Activated CD4-positive, alpha-beta T cell treated with anti-CD3 and anti-CD28 coated beads, Interleukin-2, amount 50 U/mL, for 1 hour (primary cell): ENCODE data around the gene BEST1.
"Not testable (repeated sequence)": the region's sequence is repeated elsewhere in the genome, so short reads cannot be mapped to it uniquely, and the experiment has no call there.

Source experiments
- DNase-seq: peaks from one replicate; pipeline ENCODE4 v3.0.0-alpha.2; 2020

BEST1 gene

DNA sequence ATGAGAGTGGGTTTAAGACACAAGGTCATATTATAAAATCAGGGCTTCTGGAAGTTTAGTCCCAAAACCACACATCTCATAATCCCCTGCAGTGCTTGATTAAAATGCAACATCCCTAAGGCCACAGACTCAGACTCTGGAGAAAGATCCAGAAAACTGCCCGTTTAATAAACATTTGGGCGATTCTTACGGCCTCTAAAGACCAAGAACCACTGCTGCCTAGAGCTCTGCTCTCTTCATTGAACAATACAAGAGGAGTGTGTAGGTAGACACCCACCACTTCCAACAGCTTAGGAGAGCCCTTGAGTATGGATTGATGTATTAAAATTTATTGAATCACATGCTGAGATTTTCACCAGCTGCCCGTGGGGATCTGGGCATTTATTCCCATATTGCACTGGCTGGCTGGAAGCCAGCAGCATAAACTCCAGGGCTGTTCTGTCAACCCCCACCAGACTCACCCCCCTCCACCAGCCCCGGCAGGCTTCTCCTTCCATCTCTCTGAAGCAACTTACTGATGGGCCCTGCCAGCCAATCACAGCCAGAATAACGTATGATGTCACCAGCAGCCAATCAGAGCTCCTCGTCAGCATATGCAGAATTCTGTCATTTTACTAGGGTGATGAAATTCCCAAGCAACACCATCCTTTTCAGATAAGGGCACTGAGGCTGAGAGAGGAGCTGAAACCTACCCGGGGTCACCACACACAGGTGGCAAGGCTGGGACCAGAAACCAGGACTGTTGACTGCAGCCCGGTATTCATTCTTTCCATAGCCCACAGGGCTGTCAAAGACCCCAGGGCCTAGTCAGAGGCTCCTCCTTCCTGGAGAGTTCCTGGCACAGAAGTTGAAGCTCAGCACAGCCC is 749 bp upstream of the BEST1 start:
- DNase-seq = no peak

GRCh38 chr11:61951484-61952135 is 1.5 kb downstream of the BEST1 start:
- no peak for DNase-seq

- no peak for DNase-seq
Measured at GRCh38 chr11:61952882-61953281, 2.7 kb downstream of the BEST1 start.

DNA sequence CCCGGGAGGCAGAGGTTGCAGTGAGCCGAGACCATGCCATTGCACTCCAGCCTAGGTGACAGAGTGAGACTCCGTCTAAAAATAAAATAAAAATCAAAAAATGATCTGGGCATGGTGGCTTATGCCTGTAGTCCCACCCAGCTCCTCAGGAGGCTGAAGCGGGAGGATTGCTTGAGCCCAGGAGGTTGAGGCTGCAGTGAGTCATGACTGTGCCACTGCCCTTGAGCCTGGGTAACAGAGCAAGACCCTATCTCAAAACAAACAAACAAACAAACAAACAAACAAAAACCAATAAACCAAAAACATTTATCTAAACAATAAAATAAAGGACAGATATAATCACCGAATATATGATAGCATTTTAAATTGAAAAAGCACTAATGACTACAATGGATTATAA is 3.5 kb downstream of the BEST1 start:
- not testable (repeated sequence) for DNase-seq

DNA sequence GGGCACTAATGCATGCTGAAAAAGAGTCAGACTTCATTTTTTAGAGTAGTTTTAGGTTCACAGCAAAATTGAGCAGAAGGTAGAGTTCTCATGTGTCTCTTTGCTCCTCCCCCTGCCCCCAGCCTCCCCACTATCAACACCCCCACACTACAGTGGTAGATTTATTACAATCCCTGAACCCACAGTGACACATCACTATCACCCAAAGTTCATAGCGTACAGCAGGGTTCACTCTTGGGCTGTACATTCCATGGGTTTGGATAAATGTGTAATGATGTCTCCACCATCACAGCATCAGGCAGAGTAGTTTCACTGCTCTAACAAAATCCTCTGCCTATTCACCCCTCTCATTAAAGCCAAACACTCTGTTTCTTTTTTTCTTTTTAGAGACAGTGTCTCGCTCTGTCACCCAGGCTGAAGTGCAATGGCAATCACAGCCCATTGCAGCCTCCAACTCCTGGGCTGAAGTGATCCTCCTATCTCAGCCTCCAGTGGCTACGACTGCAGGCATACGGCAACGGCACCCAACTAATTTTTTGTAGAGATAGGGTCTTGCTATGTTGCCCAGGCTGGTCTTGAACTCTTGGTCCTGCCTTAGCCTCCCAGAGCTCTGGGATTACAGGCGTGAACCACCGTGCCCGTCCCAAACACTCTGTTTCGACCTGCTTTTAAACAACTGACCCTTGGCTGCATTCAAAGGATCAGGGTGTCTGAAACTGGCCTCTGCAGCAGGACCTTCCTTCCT is 4.1 kb downstream of the BEST1 start:
- no peak for DNase-seq

DNA sequence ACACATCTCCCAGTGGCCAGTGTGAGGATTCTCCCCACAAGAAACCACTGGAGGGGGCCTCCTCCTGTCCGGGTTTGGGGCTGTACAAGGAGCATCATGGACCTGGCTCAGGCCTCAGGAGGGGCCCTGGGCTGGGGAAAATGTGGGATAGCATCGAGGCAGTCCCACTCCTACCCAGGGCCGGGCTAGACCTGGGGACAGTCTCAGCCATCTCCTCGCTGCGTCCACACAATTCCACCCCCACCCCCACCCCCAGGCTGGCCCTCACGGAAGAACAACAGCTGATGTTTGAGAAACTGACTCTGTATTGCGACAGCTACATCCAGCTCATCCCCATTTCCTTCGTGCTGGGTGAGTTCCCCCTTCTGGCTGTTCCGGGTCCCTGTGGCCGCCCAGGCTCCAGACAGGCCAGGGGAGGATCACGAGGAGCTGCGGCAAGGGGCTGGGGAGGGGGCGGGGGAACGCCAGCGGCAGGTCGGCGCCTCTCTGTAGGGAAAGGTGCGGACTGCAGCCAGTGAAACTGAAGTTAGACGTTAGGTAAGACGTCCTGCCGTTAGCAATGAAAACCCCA is 4.8 kb downstream of the BEST1 start:
- DNase-seq = no peak

DNA sequence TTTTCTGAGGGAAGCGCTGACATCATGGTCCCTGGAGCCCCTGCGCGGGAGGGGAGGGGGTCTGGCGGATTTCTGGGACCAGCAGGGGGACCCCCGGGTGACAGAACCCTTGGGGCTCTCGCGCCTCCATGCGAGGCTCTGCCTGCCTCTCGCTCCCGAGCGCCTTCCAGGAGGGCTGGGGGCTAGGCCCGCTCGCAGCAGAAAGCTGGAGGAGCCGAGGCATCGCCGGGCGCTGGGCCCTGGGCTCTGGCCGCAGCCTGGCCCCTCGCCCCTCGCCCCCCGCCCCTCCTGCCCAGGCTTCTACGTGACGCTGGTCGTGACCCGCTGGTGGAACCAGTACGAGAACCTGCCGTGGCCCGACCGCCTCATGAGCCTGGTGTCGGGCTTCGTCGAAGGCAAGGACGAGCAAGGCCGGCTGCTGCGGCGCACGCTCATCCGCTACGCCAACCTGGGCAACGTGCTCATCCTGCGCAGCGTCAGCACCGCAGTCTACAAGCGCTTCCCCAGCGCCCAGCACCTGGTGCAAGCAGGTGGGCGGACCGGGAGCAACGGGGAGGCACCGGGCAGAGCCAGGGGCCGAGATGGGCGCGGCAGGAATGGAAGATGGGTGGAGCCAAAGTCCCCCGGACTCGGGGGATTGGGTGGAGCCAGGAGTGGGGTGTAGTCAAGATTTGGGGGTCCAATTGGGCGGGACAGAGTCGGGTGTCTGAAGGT is 5.4 kb downstream of the BEST1 start:
- peak; percentile 27 for DNase-seq

- DNase-seq = no peak
Measured at GRCh38 chr11:61956191-61957020, 6.3 kb downstream of the BEST1 start.

DNA sequence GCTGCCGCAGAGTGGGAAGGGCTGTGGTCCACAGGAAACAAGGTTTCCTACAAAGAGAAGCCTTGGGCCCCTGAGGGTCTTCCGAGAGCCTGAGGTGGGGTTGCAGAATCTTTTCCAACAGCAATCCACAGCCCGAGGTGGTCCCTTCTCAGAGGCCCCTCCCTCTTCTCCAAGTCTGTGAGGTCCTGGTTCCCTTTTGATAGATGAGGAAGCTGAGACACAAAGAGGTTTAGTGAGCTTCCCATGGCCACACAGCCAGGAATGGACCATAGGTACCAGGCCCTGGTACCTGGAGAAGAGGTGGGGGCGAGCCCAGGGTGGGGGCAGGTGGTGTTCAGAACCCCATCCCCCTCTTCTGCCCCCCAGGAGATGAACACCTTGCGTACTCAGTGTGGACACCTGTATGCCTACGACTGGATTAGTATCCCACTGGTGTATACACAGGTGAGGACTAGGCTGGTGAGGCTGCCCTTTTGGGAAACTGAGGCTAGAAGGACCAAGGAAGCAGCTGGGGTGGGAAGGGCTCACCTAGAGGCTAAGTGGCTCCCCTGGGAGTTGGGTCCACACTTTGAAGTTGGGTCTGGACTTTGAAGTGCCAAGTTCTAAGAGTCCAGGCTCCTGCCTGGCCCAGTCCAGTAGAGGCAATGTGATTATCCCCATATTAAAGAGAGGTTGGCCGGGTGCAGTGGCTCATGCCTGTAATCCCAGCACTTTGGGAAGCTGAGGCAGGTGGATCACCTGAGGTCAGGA is 7.0 kb downstream of the BEST1 start:
- no peak for DNase-seq

DNA sequence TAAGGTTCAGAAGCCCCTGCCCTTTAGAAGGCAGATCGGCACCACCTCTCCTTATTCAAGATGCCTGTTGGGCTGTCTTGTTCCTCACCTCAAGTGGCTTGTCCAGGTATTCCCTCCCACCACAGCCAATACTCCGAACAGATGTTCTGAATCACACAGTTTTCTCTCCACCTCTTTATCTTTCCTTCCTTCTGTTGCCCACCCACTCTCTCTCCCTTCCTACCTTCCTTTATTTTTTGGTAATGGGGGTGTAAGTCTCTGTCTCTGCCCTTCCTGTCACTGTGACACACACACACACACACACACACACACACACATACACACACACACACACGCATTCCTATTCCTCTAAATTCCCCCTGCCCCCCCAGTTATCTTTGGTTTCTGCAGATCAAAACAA is 8.4 kb downstream of the BEST1 start:
- no peak for DNase-seq

- no peak for DNase-seq
Measured at GRCh38 chr11:61959114-61959513, 9.0 kb downstream of the BEST1 start.

DNA sequence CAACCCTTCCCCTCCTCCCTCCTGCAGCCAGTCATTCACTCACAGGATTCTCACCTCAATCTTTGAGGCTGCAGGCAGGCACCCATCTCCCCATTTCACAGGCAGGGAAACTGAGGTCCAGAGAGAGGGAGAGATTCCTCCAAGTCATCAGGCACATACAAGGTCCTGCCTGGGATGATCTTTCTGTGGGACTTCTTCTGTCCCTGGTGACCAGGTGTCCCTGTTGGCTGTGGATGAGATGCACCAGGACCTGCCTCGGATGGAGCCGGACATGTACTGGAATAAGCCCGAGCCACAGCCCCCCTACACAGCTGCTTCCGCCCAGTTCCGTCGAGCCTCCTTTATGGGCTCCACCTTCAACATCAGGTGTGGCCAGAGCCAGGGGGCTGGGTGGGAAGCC is 9.5 kb downstream of the BEST1 start:
- DNase-seq = no peak

- DNase-seq = no peak
Measured at GRCh38 chr11:61960532-61960931, 10.4 kb downstream of the BEST1 start.

GRCh38 chr11:61961570-61962212 is 11.5 kb downstream of the BEST1 start:
- no peak for DNase-seq

GRCh38 chr11:61962213-61963015 is 12.3 kb downstream of the BEST1 start:
- no peak for DNase-seq

GRCh38 chr11:61963016-61963281 is 12.8 kb downstream of the BEST1 start:
- DNase-seq = no peak

- DNase-seq = peak; percentile 43
Measured at GRCh38 chr11:61963282-61964057, 13.3 kb downstream of the BEST1 start.

- no peak for DNase-seq
Measured at GRCh38 chr11:61964058-61964665, 14.0 kb downstream of the BEST1 start.
